Astrocyte (in vitro differentiated cells and primary cell): ENCODE data around the gene SPINK8. TPM values are rescaled to one million over a fixed set of nuclear protein-coding genes. Genes with fewer than 3 reads are reported as not detected.
"Not testable (repeated sequence)": the region's sequence is repeated elsewhere in the genome, so short reads cannot be mapped to it uniquely, and the experiment has no call there.

Source experiments
- DNase-seq: peaks from one replicate; pipeline ENCODE4 v3.0.0-alpha.2; 2010; ENCODE audit warnings: low read depth
- FAIRE-seq: peaks from 2 replicates; lab custom pipeline; 2011; peaks lifted over from hg19 to GRCh38; lab: Jason Lieb, UNC
- H2AFZ ChIP-seq: 2 replicates; pipeline ENCODE4 v1.6.0; 2012; ENCODE audit warnings: low read depth, low read length, inconsistent platforms
- H3K27ac ChIP-seq: 2 replicates; pipeline ENCODE4 v1.5.1; 2011; ENCODE audit warnings: low read depth, low read length, inconsistent platforms
- H3K27me3 ChIP-seq: 2 replicates; pipeline ENCODE4 v1.6.0; 2011; ENCODE audit warnings: low read length, inconsistent platforms; ENCODE audit not compliant: insufficient read depth
- H3K36me3 ChIP-seq: 2 replicates; pipeline ENCODE4 v1.5.1; 2011; ENCODE audit warnings: low read length, inconsistent platforms; ENCODE audit not compliant: insufficient read depth
- H3K4me1 ChIP-seq: 2 replicates; pipeline ENCODE4 v1.5.1; 2011; ENCODE audit warnings: low read length, inconsistent platforms; ENCODE audit not compliant: insufficient read depth
- H3K4me2 ChIP-seq: 2 replicates; pipeline ENCODE4 v1.6.0; 2012; ENCODE audit warnings: low read length, inconsistent platforms
- H3K4me3 ChIP-seq: 2 replicates; pipeline ENCODE4 v1.5.1; 2011; ENCODE audit warnings: low read depth, mild to moderate bottlenecking, low read length, inconsistent platforms; ENCODE audit not compliant: insufficient read depth
- H3K79me2 ChIP-seq: 2 replicates; pipeline ENCODE4 v1.6.0; 2012; ENCODE audit warnings: mild to moderate bottlenecking, low read length, inconsistent platforms; ENCODE audit not compliant: insufficient read depth
- H3K9ac ChIP-seq: 2 replicates; pipeline ENCODE4 v1.6.0; 2012; ENCODE audit warnings: mild to moderate bottlenecking, low read length, inconsistent platforms
- H3K9me3 ChIP-seq: 2 replicates; pipeline ENCODE4 v1.5.1; 2012; ENCODE audit warnings: low read depth, mild to moderate bottlenecking, low read length, inconsistent platforms; ENCODE audit not compliant: insufficient read depth
- H4K20me1 ChIP-seq: 2 replicates; pipeline ENCODE4 v1.6.0; 2012; ENCODE audit warnings: low read length, inconsistent platforms; ENCODE audit not compliant: insufficient read depth
- H3K27ac Mint-ChIP-seq: one replicate; pipeline ENCODE4 v1.8.0; 2021; ENCODE audit warnings: mild to moderate bottlenecking, mixed read lengths; ENCODE audit not compliant: unreplicated experiment
- H3K27me3 Mint-ChIP-seq: one replicate; pipeline ENCODE4 v1.8.0; 2021; ENCODE audit warnings: low read depth, mixed read lengths; ENCODE audit not compliant: unreplicated experiment
- H3K36me3 Mint-ChIP-seq: one replicate; pipeline ENCODE4 v1.8.0; 2021; ENCODE audit warnings: low read depth, mixed read lengths; ENCODE audit not compliant: unreplicated experiment
- H3K4me1 Mint-ChIP-seq: one replicate; pipeline ENCODE4 v1.8.0; 2021; ENCODE audit warnings: low read depth, mixed read lengths; ENCODE audit not compliant: unreplicated experiment
- H3K4me3 Mint-ChIP-seq: one replicate; pipeline ENCODE4 v1.8.0; 2021; ENCODE audit warnings: mild to moderate bottlenecking, moderate library complexity, mixed read lengths; ENCODE audit not compliant: unreplicated experiment
- H3K9me3 Mint-ChIP-seq: one replicate; pipeline ENCODE4 v1.8.0; 2021; ENCODE audit warnings: mild to moderate bottlenecking, mixed read lengths; ENCODE audit not compliant: unreplicated experiment
- CTCF ChIP-seq: IDR thresholded peaks from 2 replicates; pipeline ENCODE4 v1.5.1; 2011; ENCODE audit warnings: low read depth, mild to moderate bottlenecking, inconsistent platforms, low read length, moderate library complexity; ENCODE audit not compliant: insufficient read depth
- EZH2 ChIP-seq: IDR thresholded peaks from 2 replicates; pipeline ENCODE4 v1.6.1; 2012; ENCODE audit warnings: mild to moderate bottlenecking, low read length, inconsistent platforms; ENCODE audit not compliant: insufficient read depth
- total RNA-seq: library from RNA; stranded (reverse); gene quantifications from 2 replicates; pipeline ENCODE4 v1.2.1, GENCODE V29; 2021

SPINK8 gene
- total RNA-seq, 1 donor from 2014 or later = not detected

GRCh38 chr3:48343432-48343831 is 10.0 kb upstream of the SPINK8 start:
- FAIRE-seq = no peak
- no peak overlapping the region for H2AFZ ChIP-seq

GRCh38 chr3:48338635-48339034 is 5.2 kb upstream of the SPINK8 start:
- no peaks in the 10 kb centered on the region for H4K20me1 ChIP-seq
- no peaks in the 10 kb centered on the region for H3K79me2 ChIP-seq
- H3K9ac ChIP-seq = no peak overlapping the region
- no peak overlapping the region for H3K4me3 Mint-ChIP-seq
- no peaks in the 10 kb centered on the region for H3K9me3 ChIP-seq
- no peaks in the 10 kb centered on the region for H3K36me3 Mint-ChIP-seq
- H2AFZ ChIP-seq = no peak overlapping the region
- no peak overlapping the region for H3K27ac Mint-ChIP-seq
- peaks cover 5% of the 10 kb centered on the region for H3K4me1 ChIP-seq
- H3K27me3 ChIP-seq = peaks cover 8% of the 10 kb centered on the region
- no peak overlapping the region for H3K4me2 ChIP-seq
- no peak for FAIRE-seq
- DNase-seq = peak; percentile 0
- H3K4me3 ChIP-seq = no peak overlapping the region
- no peak for TF ChIP-seq CTCF
- TF ChIP-seq EZH2 = no peak
- H3K36me3 ChIP-seq = no peaks in the 10 kb centered on the region
- H3K27me3 Mint-ChIP-seq = peaks cover 10% of the 10 kb centered on the region
- no peak overlapping the region for H3K27ac ChIP-seq
- H3K4me1 Mint-ChIP-seq = peaks cover 2% of the 10 kb centered on the region
- H3K9me3 Mint-ChIP-seq = peaks cover 4% of the 10 kb centered on the region

More at GRCh38 chr3:48343432-48343831, 10.0 kb upstream of the SPINK8 start:
- no peak for TF ChIP-seq CTCF
- no peak for TF ChIP-seq EZH2
- H3K4me1 ChIP-seq = no peaks in the 10 kb centered on the region
- no peak overlapping the region for H3K9ac ChIP-seq
- H3K79me2 ChIP-seq = no peaks in the 10 kb centered on the region
- H3K4me3 ChIP-seq = no peak overlapping the region
- no peaks in the 10 kb centered on the region for H3K36me3 ChIP-seq
- no peaks in the 10 kb centered on the region for H3K36me3 Mint-ChIP-seq
- H3K9me3 ChIP-seq = no peaks in the 10 kb centered on the region
- no peak overlapping the region for H3K4me2 ChIP-seq
- no peak overlapping the region for H3K27ac ChIP-seq
- no peaks in the 10 kb centered on the region for H3K27me3 ChIP-seq
- no peaks in the 10 kb centered on the region for H3K9me3 Mint-ChIP-seq
- H3K4me1 Mint-ChIP-seq = peaks cover 2% of the 10 kb centered on the region
- H3K4me3 Mint-ChIP-seq = no peak overlapping the region
- H4K20me1 ChIP-seq = no peaks in the 10 kb centered on the region
- no peak for DNase-seq
- H3K27me3 Mint-ChIP-seq = peaks cover 15% of the 10 kb centered on the region
- no peak overlapping the region for H3K27ac Mint-ChIP-seq

- not testable (repeated sequence) for H3K27ac Mint-ChIP-seq, H3K79me2 ChIP-seq, H3K4me1 Mint-ChIP-seq, H3K36me3 ChIP-seq, H3K9ac ChIP-seq, FAIRE-seq, H2AFZ ChIP-seq, H3K4me1 ChIP-seq, H3K4me3 ChIP-seq, H3K9me3 Mint-ChIP-seq, H4K20me1 ChIP-seq, H3K36me3 Mint-ChIP-seq, H3K27ac ChIP-seq, H3K4me2 ChIP-seq, H3K4me3 Mint-ChIP-seq, H3K9me3 ChIP-seq
- peaks cover 13% of the 10 kb centered on the region for H3K27me3 ChIP-seq
- H3K27me3 Mint-ChIP-seq = peaks cover 19% of the 10 kb centered on the region
- DNase-seq = peak; percentile 25
Measured at GRCh38 chr3:48337536-48337935, 4.1 kb upstream of the SPINK8 start.

GRCh38 chr3:48335286-48335685 is 1.8 kb upstream of the SPINK8 start:
- not testable (repeated sequence) for H3K4me3 Mint-ChIP-seq, FAIRE-seq, H3K27ac Mint-ChIP-seq

More at GRCh38 chr3:48335286-48335685, 1.8 kb upstream of the SPINK8 start:
- not testable (repeated sequence) for H3K36me3 ChIP-seq, H3K36me3 Mint-ChIP-seq, H3K9me3 ChIP-seq, H3K4me1 ChIP-seq, H3K79me2 ChIP-seq, H4K20me1 ChIP-seq, DNase-seq, H3K4me2 ChIP-seq, H3K9me3 Mint-ChIP-seq, H3K4me3 ChIP-seq, H2AFZ ChIP-seq, H3K9ac ChIP-seq, H3K27ac ChIP-seq, H3K4me1 Mint-ChIP-seq
- peaks cover 24% of the 10 kb centered on the region for H3K27me3 Mint-ChIP-seq
- peaks cover 15% of the 10 kb centered on the region for H3K27me3 ChIP-seq
